ACC112 (cell line): ENCODE data around the gene CEP63.

Source experiments
- H2AFZ ChIP-seq: fragments of 200-600 bp; sonication (generic); one replicate; pipeline ENCODE4 v1.6.0; 2017; ENCODE audit warnings: antibody characterized with exemption, low read length; ENCODE audit not compliant: unreplicated experiment
- H3K27ac ChIP-seq: fragments of 200-600 bp; sonication (generic); 2 replicates; pipeline ENCODE4 v1.5.1; 2014; ENCODE audit warnings: low read depth, mild to moderate bottlenecking, antibody characterized with exemption, low read length, moderate library complexity
- H3K27me3 ChIP-seq: fragments of 200-600 bp; sonication (generic); 2 replicates; pipeline ENCODE4 v1.6.1; 2014; ENCODE audit warnings: mild to moderate bottlenecking, antibody characterized with exemption, low read length, moderate library complexity, mixed read lengths; ENCODE audit not compliant: insufficient read depth
- H3K36me3 ChIP-seq: fragments of 200-600 bp; sonication (generic); 2 replicates; pipeline ENCODE4 v1.6.1; 2016; ENCODE audit warnings: mild to moderate bottlenecking, antibody characterized with exemption, low read length, moderate library complexity, mixed read lengths; ENCODE audit not compliant: insufficient read depth
- H3K4me1 ChIP-seq: fragments of 200-600 bp; sonication (generic); one replicate; pipeline ENCODE4 v1.6.1; 2016; ENCODE audit warnings: low read length, mixed read lengths; ENCODE audit not compliant: insufficient read depth, unreplicated experiment, control insufficient read depth
- H3K4me3 ChIP-seq: fragments of 200-600 bp; sonication (generic); 2 replicates; pipeline ENCODE4 v1.5.1; 2014; ENCODE audit warnings: mild to moderate bottlenecking, low read depth, low read length
- H3K79me2 ChIP-seq: fragments of 200-600 bp; sonication (generic); one replicate; pipeline ENCODE4 v1.6.0; 2016; ENCODE audit warnings: low read length; ENCODE audit not compliant: control insufficient read depth, unreplicated experiment, insufficient read depth

Gene CEP63

DNA sequence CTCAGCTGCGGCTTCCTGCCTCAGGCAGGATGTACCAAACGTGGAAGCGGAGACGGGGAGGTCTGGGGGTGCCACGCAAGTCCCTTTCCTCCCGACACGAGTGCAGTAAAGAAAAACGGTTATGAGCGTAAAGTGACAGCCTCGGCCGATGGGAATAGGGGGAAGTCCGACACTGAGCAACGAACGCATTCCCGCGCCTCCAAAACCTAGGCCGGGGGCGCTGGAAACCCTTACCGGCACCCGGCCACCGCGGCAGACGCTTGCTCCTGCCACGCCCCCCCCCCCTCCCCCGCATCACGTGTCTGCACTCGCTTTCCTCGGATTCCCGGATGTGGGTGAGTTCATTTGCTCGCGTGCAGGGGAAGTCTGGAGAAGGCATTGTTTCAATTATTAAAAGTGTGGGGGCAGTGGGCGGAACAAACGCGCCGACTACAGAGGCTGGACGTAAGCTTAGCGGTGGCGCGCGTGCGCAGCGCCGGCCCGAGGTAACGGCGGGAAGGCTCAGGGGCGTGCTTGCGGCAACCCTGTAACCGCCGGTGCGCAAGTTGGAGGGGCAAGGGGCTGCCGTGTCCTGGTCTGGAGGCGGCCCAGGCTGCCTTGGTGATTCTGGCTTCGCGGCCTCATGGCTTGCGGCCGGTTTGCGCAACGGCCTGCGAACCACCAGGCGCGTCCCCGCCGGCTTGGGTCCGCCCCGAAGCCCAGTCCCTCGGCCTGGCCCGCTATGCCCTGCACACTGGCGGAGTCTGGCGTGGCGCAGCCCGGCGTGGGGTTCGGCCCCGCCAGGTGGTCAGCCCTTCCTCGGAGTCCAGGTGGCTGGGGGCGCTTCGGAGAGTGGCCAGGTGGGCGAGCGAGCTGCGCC, at the start of gene CEP63, which contains the start of gene ANAPC13:
Gene CEP63 (plus strand): TSS at position 340 of the 859 bp plus-strand sequence. CDS start 9,264 bp downstream, outside the sequence.
Gene ANAPC13 (minus strand): TSS at position 268 of the 859 bp plus-strand sequence. CDS start 3,081 bp downstream, outside the sequence.
- Histone ChIP-seq H3K27me3 (no peaks in the 10 kb centered on the region), H3K36me3 (peaks cover 16% of the 10 kb centered on the region; the same call in 1 of the 2 replicates), H3K27ac (peak within 1 kb of the TSS; percentile 95), H3K79me2 (peaks cover 68% of the 10 kb centered on the region), H3K4me3 (peak within 1 kb of the TSS; percentile 94), H2AFZ (peak within 1 kb of the TSS; percentile 88), H3K4me1 (peaks cover 38% of the 10 kb centered on the region)

DNA sequence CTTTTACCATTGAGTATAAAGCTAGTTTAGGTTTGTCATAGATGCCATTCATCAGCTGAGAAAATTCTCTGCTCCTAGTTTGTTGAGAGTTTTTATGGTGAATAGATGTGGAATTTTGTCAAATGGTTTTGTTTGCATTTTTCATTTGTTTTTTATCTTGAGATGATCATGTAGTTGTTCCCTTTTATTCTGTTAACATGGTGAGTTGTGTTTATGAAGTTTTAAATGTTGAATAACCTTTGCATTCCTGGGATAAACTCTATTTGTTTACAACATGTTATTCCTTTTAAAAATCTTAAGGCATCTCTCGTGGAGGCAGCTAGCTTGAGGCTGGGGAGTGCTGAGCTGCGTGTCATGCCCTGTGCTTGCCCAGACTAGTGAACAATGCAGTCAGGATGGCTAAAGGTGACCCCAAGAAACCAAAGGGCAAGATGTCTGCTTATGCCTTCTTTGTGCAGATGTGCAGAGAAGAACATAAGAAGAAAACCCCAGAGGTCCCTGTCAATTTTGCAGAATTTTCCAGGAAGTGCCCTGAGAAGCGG, 48.6 kb upstream of the CEP63 start:
- Histone ChIP-seq H3K4me3 (no peak overlapping the region), H3K27ac (no peak overlapping the region), H3K27me3 (no peaks in the 10 kb centered on the region), H3K79me2 (no peaks in the 10 kb centered on the region), H2AFZ (peak overlapping the region; percentile 69), H3K4me1 (peaks cover 3% of the 10 kb centered on the region), H3K36me3 (no peaks in the 10 kb centered on the region)

DNA sequence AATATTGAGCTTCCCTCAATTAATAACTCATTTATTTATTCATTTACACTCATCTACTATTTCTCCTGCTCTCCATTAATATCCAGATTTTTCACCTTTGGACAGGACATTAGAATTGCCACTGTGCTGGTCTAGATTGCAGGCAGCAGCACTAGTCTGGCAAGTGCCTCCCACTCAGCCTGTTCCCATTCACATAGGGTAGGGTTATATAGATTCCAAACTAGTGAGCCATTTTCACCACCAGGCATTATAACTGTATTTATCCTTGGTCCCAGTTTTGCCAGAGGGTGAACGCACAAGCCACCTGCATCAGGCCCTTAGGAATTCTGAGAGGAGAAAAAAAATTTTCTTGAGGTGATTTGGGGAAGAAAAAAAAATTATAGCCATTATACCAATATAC, 44.5 kb upstream of the CEP63 start:
- Histone ChIP-seq H2AFZ (no peak overlapping the region), H3K4me3 (no peak overlapping the region), H3K36me3 (no peaks in the 10 kb centered on the region), H3K27me3 (no peaks in the 10 kb centered on the region), H3K27ac (no peak overlapping the region), H3K79me2 (no peaks in the 10 kb centered on the region), H3K4me1 (peaks cover 14% of the 10 kb centered on the region)

DNA sequence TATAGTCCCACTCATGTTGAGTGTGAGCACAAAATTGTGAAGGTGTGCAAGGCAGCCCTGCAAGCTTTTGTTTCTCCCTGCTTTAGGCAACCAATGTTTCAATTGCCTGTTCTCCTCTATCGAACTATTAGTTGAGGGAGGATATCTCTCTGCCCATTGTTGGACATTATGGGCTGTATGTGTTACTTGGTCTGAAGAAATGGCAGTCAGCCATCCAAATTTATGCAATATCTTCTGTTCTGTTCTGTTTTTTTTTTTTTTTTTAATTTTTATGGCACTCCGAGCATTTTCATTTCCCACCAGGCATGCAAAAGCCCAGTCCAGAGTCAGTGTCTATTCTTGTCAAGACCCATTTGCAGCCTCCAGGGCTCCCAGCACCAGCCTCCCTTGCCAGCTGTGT, 44.0 kb upstream of the CEP63 start:
- Histone ChIP-seq H3K27ac (no peak overlapping the region), H3K4me1 (peaks cover 19% of the 10 kb centered on the region), H3K4me3 (no peak overlapping the region), H2AFZ (no peak overlapping the region), H3K36me3 (no peaks in the 10 kb centered on the region), H3K27me3 (no peaks in the 10 kb centered on the region), H3K79me2 (no peaks in the 10 kb centered on the region)

DNA sequence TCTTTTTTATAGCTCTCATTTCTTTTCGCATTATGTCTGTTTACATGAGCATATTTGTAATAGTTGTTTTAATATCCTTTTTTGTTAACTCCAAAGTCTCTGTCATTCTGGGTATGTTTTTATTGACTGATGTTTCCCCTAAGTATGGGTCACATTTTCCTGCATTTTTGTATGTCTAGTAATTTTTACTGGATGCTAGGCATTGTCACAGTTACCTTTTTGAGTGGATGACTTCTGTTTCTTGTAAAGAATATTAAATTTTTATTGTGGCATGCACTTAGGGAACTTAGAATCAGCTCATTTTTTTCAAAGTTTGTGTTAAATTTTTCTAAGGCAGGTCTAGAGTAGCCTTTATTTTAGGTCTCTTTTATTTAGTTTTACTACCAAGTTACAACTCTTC, 40.8 kb upstream of the CEP63 start:
- Histone ChIP-seq H3K36me3 (no peaks in the 10 kb centered on the region), H3K4me3 (no peak overlapping the region), H3K27me3 (no peaks in the 10 kb centered on the region), H3K4me1 (peaks cover 26% of the 10 kb centered on the region), H2AFZ (no peak overlapping the region), H3K27ac (peak overlapping the region; percentile 39), H3K79me2 (no peaks in the 10 kb centered on the region)

DNA sequence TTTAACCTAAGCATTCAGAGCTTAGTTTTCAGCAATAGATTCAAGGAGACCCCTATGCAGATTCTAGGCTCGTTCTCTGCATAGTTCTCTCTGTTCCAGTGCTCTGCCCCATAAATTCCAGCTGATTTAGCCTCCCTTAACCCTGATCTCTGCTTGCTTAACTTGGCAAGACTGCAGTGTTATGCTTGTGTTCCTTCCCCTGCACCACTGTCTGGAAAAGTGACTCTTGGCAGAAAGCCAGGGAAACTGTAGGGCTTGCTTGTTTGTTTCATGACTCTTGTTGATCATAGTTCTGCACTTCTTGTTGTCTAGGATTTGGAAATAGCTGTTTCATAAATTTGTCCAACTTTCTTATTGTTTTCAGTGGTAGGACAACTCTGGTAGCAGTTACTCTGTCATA, 40.2 kb upstream of the CEP63 start:
- Histone ChIP-seq H3K27ac (peak overlapping the region; percentile 66), H3K79me2 (no peaks in the 10 kb centered on the region), H3K4me3 (no peak overlapping the region), H3K36me3 (no peaks in the 10 kb centered on the region), H2AFZ (no peak overlapping the region), H3K4me1 (peaks cover 26% of the 10 kb centered on the region), H3K27me3 (no peaks in the 10 kb centered on the region)

DNA sequence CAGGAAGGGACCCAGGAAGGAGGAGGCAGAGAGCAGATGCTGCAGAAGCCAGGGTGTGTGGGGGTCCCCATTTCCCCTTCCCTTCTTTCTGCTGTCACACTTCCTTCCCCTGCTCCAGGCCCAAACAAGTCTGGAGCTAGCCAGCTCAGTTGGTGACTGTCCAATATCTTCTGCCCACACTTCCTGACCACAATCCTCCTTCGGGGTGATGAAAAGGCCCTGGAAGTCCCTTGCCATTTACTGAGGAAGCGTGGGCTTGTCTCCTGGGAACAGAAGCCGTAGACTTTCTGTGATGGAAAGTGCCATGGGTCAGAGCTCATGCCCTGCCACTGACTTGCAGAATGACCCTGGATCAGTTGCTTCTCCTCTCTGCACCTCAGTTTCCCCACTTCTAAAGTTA, 39.1 kb upstream of the CEP63 start:
- H3K27me3 ChIP-seq = no peaks in the 10 kb centered on the region
- peak overlapping the region; percentile 66; the same call in 1 of the 2 replicates for H3K27ac ChIP-seq
- no peaks in the 10 kb centered on the region for H3K36me3 ChIP-seq
- no peak overlapping the region for H2AFZ ChIP-seq
- no peak overlapping the region for H3K4me3 ChIP-seq
- H3K4me1 ChIP-seq = peaks cover 26% of the 10 kb centered on the region
- H3K79me2 ChIP-seq = no peaks in the 10 kb centered on the region

DNA sequence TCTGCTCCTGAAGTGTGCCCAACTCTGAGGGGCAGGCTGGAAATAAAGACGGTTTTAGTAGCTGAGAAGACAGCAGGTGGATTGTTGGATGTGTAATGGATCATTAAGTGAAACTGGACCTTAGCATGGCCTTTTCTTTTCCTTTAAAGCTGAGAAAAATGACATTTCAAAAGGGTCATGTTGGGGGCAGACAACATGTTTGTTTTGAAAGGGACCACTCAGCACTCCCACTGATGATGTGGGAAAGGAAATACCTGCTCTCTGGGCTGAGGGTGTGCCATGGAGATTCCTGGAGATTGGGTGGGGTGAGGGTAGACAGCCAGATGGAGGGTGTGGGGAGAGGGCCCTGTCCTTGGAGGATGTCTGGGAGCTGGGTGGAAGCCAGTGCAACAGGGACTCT, 38.5 kb upstream of the CEP63 start:
- Histone ChIP-seq H3K36me3 (no peaks in the 10 kb centered on the region), H3K27ac (0 out of 2 replicates have a peak overlapping the region, but pooled peaks have one; percentile 32), H3K27me3 (no peaks in the 10 kb centered on the region)

DNA sequence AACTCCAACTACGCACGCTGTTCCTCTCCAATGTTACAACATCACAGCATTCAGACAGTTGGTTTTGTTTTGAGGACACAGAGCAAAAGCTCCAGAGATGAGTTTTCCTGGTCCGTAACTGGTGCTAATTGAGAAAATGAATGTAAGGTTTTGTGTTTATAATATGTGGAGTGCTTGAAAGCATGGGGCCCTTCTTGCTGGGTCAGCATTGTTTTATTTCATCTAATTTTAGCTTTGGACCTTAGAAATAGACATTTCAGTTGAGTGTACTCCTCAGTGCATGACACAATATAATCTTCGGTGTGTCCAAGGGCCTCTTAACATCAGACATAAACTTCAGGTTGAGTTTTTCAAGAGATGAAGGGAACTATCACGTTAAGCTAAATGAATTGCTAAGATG, 37.2 kb upstream of the CEP63 start:
- H3K79me2 ChIP-seq = no peaks in the 10 kb centered on the region
- no peaks in the 10 kb centered on the region for H3K36me3 ChIP-seq
- no peaks in the 10 kb centered on the region for H3K27me3 ChIP-seq
- H3K4me3 ChIP-seq = no peak overlapping the region
- H2AFZ ChIP-seq = no peak overlapping the region
- no peak overlapping the region for H3K27ac ChIP-seq
- H3K4me1 ChIP-seq = peaks cover 26% of the 10 kb centered on the region

More for the DNA sequence above, 38.5 kb upstream of the CEP63 start:
- peaks cover 26% of the 10 kb centered on the region for H3K4me1 ChIP-seq
- H3K4me3 ChIP-seq = no peak overlapping the region
- no peak overlapping the region for H2AFZ ChIP-seq
- H3K79me2 ChIP-seq = no peaks in the 10 kb centered on the region

DNA sequence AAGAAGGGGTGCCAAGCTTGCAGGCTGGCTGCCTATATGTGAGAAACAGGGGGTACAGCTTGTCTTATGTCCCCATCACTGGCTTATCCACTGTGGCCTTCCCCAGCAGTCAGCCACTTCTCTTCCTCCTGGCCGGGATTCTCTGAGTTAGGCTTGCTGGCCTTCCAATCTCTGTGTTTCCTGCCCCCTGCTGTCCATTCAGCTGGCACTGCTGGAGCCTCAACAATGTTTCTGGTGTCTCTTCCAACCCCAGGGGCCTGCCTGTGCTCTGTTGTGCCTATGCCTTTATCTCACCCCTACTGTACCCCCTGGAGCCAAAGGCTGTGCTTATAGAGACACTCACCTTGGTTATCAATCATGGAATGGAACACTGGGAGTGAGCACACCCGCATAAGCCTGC, 36.6 kb upstream of the CEP63 start:
- H3K79me2 ChIP-seq = no peaks in the 10 kb centered on the region
- H3K36me3 ChIP-seq = no peaks in the 10 kb centered on the region
- H2AFZ ChIP-seq = peak overlapping the region; percentile 24
- no peaks in the 10 kb centered on the region for H3K27me3 ChIP-seq
- peaks cover 26% of the 10 kb centered on the region for H3K4me1 ChIP-seq
- no peak overlapping the region for H3K4me3 ChIP-seq
- H3K27ac ChIP-seq = no peak overlapping the region

DNA sequence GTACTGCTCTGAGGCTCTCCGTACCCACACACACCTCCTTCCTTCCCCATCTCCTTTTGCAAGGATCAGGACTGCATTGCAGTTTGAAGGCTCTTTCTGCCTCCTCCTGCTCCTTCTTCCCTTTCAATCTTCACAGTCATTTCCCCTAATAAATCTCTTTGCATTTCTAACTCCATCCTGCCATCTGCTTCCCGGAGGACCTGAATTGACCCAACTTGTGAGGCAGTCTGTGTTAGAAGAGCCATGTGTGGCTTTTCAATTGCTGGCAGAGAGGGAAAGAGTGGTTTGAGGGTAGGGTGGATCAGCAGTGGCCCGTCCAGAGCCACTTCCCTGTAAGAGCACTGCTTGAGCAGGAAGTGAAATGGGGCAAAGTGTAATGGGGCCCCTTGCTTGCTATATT, 35.9 kb upstream of the CEP63 start:
- no peak overlapping the region for H3K4me3 ChIP-seq

More for the DNA sequence above, 35.9 kb upstream of the CEP63 start:
- H2AFZ ChIP-seq = no peak overlapping the region
- no peaks in the 10 kb centered on the region for H3K36me3 ChIP-seq
- H3K27me3 ChIP-seq = no peaks in the 10 kb centered on the region
- H3K27ac ChIP-seq = no peak overlapping the region
- peaks cover 26% of the 10 kb centered on the region for H3K4me1 ChIP-seq
- H3K79me2 ChIP-seq = no peaks in the 10 kb centered on the region
